NCI-H128 (cell line): ENCODE results near the gene ICE1.
"Not testable (repeated sequence)": the region's sequence is repeated elsewhere in the genome, so short reads cannot be mapped to it uniquely, and the experiment has no call there.

ENCODE experiments used
- DNase-seq: peaks from one replicate; lab custom pipeline; 2025; ENCODE audit not compliant: unreplicated experiment; lab: John Stamatoyannopoulos, UW

Gene ICE1

GRCh38 chr5:5483880-5484598 is 61.6 kb downstream of the ICE1 start:
- DNase-seq: no peak

- no peak for DNase-seq
These were observed 63.6 kb downstream of the ICE1 start for GRCh38 chr5:5486122-5486521.

GRCh38 chr5:5487585-5488360 is 65.3 kb downstream of the ICE1 start:
- no peak for DNase-seq

GRCh38 chr5:5490774-5491347 is 68.4 kb downstream of the ICE1 start:
- peak; percentile 76 for DNase-seq

- peak; percentile 53 for DNase-seq
These were observed 69.8 kb downstream of the ICE1 start for GRCh38 chr5:5492087-5492933.

- not testable (repeated sequence) for DNase-seq
These were observed 70.4 kb downstream of the ICE1 start for GRCh38 chr5:5492934-5493271.

GRCh38 chr5:5494489-5495402 is 72.3 kb downstream of the ICE1 start:
- no peak for DNase-seq

GRCh38 chr5:5497152-5497788 is 74.8 kb downstream of the ICE1 start:
- DNase-seq: peak; percentile 71

GRCh38 chr5:5499442-5499841 is 77.0 kb downstream of the ICE1 start:
- DNase-seq: no peak

- DNase-seq: no peak
These were observed 81.8 kb downstream of the ICE1 start for GRCh38 chr5:5504325-5504724.

GRCh38 chr5:5505815-5506214 is 83.3 kb downstream of the ICE1 start:
- no peak for DNase-seq

- DNase-seq: no peak
These were observed 85.9 kb downstream of the ICE1 start for GRCh38 chr5:5508391-5508790.

- no peak for DNase-seq
These were observed 89.5 kb downstream of the ICE1 start for GRCh38 chr5:5511904-5512416.

- no peak for DNase-seq
These were observed 90.1 kb downstream of the ICE1 start for GRCh38 chr5:5512543-5512942.

- not testable (repeated sequence) for DNase-seq
These were observed 98.1 kb downstream of the ICE1 start for GRCh38 chr5:5520622-5521021.

- DNase-seq: no peak
These were observed 98.6 kb downstream of the ICE1 start for GRCh38 chr5:5521029-5521428.

- DNase-seq: no peak
These were observed 99.0 kb downstream of the ICE1 start for GRCh38 chr5:5521478-5521877.

- DNase-seq: no peak
These were observed 99.9 kb downstream of the ICE1 start for GRCh38 chr5:5522336-5522735.

GRCh38 chr5:5523066-5523505 is 100.6 kb downstream of the ICE1 start:
- DNase-seq: no peak

GRCh38 chr5:5524327-5524726 is 101.8 kb downstream of the ICE1 start:
- DNase-seq: no peak
